Measurements from ENCODE around the gene CRACR2B.

The CRACR2B gene

GRCh38 chr11:854601-855329, 27.0 kb downstream of the CRACR2B start:
- DNase-seq (ENCODE audit: low read depth), result no peak

GRCh38 chr11:855330-855674, 27.6 kb downstream of the CRACR2B start:
- H3K4me3 ChIP-seq (ENCODE audit: low read length), result no peak overlapping the region
- DNase-seq (ENCODE audit: low read depth), result no peak
- TF ChIP-seq CTCF (IDR thresholded peaks at IDR 0.05; ENCODE audit: insufficient read depth, low read depth, low read length, missing control alignments), result no peak

More at GRCh38 chr11:854601-855329, 27.0 kb downstream of the CRACR2B start:
- H3K4me3 ChIP-seq (ENCODE audit: low read length), result no peak overlapping the region
- no peak for TF ChIP-seq CTCF (IDR thresholded peaks at IDR 0.05; ENCODE audit: insufficient read depth, low read depth, low read length, missing control alignments)

- TF ChIP-seq CTCF (IDR thresholded peaks at IDR 0.05; ENCODE audit: insufficient read depth, low read depth, low read length, missing control alignments), result no peak
- no peak for DNase-seq (ENCODE audit: low read depth)
- no peak overlapping the region for H3K4me3 ChIP-seq (ENCODE audit: low read length)
These were observed 28.1 kb downstream of the CRACR2B start for GRCh38 chr11:855796-856195.

- no peak for TF ChIP-seq CTCF (IDR thresholded peaks at IDR 0.05; ENCODE audit: insufficient read depth, low read depth, low read length, missing control alignments)
- DNase-seq (ENCODE audit: low read depth), result no peak
- H3K4me3 ChIP-seq (ENCODE audit: low read length), result no peak overlapping the region
These were observed 28.7 kb downstream of the CRACR2B start for GRCh38 chr11:856397-856796.

GRCh38 chr11:858053-858761, 30.5 kb downstream of the CRACR2B start:
- DNase-seq (ENCODE audit: low read depth), result no peak
- TF ChIP-seq CTCF (IDR thresholded peaks at IDR 0.05; ENCODE audit: insufficient read depth, low read depth, low read length, missing control alignments), result no peak
- no peak overlapping the region for H3K4me3 ChIP-seq (ENCODE audit: low read length)

- no peak for DNase-seq (ENCODE audit: low read depth)
- no peak for TF ChIP-seq CTCF (IDR thresholded peaks at IDR 0.05; ENCODE audit: insufficient read depth, low read depth, low read length, missing control alignments)
- H3K4me3 ChIP-seq (ENCODE audit: low read length), result no peak overlapping the region
These were observed 31.1 kb downstream of the CRACR2B start for GRCh38 chr11:858762-859339.

Data from epithelial cell of esophagus (primary cell).